ENCODE data around the gene RXFP2. TPM values are rescaled to one million over a fixed set of nuclear protein-coding genes. Genes with fewer than 3 reads are reported as not detected.

Gene RXFP2
- total and polyA plus RNA-seq, 12 donors = 0.04 to 0.55 (median 0.37) TPM; not detected in 4

- intact Hi-C loops (cut with DNase I) = no loop called here
- WGBS, 4 donors = 75 to 90% (median 82%) methylated on average over 2 of the region's 2 CpGs
- Histone ChIP-seq H3K27ac (no peak overlapping the region), H3K9me3 (replicated peaks in 1 of 3) (no peaks in the 10 kb centered on the region), H3K4me1 (replicated peaks in 1 of 2) (no peaks in the 10 kb centered on the region), H3K36me3 (replicated peaks in 1 of 2) (no peaks in the 10 kb centered on the region), H3K4me3 (no peak overlapping the region), H3K27me3 (no peaks in the 10 kb centered on the region)
- TF ChIP-seq POLR2A (IDR thresholded peaks at IDR 0.05) (no peak), CTCF (IDR thresholded peaks at IDR 0.05) (no peak)
- DNase-seq = no peak
Observed at GRCh38 chr13:31764556-31764955, 25.2 kb downstream of the RXFP2 start.

DNA sequence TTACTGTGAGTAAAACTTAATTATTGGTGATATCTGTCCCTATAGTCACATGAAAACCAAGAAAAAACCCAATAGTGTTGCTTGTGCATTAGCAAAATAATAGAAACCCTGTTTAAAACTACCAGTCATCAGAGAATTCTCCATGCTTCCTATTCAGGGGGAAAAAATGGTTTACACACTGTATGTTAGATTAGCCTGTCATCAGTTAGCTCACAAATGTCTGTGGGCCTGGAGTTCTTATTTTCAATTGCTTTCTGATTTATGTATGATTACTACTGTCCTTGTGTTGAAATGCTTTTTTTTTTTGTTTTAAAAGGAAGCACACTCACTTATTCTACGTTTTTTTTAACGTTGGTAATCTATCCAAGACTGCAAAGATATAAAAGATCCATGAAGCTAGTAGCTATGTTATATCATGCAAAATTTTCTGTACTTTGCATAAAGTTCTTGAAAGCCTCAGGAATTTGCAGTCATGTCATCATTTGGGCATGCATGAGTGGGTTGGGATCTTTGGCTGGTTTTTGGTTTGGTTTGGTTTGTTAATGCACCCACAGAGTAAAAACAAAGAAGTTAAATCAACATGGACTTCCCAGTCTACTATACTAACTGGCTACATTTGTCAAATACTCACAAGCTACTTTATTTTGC is 25.9 kb downstream of the RXFP2 start:
- H3K27me3 ChIP-seq = no peaks in the 10 kb centered on the region
- DNase-seq = no peak

DNA sequence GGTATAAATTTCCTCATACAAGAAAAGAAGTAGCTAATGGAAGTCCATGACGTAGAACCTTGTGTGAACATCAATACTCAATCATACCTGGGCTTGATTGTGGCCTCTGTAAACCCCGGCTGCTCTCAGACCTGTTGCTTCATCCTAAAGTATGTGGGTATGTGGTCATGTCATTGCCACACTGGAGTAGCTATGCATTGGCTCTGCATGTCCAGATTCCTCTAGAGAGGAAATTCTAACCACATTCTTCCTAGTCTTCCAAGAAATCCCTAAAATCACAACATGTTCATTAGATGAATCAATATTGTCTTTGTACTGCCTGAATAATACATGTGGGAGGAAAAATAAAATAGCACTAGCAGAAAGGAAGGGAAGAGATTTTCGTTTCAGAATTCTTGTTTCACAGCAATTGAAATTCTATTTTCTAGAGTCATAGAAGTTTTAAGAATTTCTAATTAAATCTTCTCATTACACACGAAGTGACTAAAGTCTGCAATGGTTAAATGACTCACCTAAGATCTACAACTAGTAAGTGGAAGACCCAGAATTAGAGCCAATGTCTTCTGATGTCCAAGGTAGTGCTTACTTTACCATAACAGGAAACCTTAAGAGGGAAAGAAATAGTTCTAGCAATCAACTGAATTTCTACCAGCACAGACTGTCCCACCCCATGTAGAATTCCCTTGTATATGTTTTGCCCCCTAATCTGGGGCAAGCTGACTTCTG is 28.0 kb downstream of the RXFP2 start:
- H3K27me3 ChIP-seq = no peaks in the 10 kb centered on the region
- H3K4me1 ChIP-seq (replicated peaks in 1 of 2) = no peaks in the 10 kb centered on the region
- H3K4me3 ChIP-seq = no peak overlapping the region
- DNase-seq = no peak
- TF ChIP-seq POLR2A (IDR thresholded peaks at IDR 0.05) (no peak), CTCF (IDR thresholded peaks at IDR 0.05) (no peak)
- no peak overlapping the region for H3K27ac ChIP-seq
- no peaks in the 10 kb centered on the region for H3K36me3 ChIP-seq (replicated peaks in 1 of 2)
- 58 to 68% (median 59%) methylated on average over 4 of the region's 4 CpGs for WGBS, 4 donors
- no peaks in the 10 kb centered on the region for H3K9me3 ChIP-seq (replicated peaks in 1 of 3)
- intact Hi-C loops (cut with DNase I) = no loop called here

More for the DNA sequence above, 25.9 kb downstream of the RXFP2 start:
- 22 to 32% (median 27%) methylated on average over 2 of the region's 2 CpGs for WGBS, 4 donors
- no peak for TF ChIP-seq POLR2A (IDR thresholded peaks at IDR 0.05)
- no peak for TF ChIP-seq CTCF (IDR thresholded peaks at IDR 0.05)
- H3K9me3 ChIP-seq (replicated peaks in 1 of 3) = no peaks in the 10 kb centered on the region
- no peaks in the 10 kb centered on the region for H3K36me3 ChIP-seq (replicated peaks in 1 of 2)
- H3K27ac ChIP-seq = no peak overlapping the region
- H3K4me3 ChIP-seq = no peak overlapping the region
- H3K4me1 ChIP-seq (replicated peaks in 1 of 2) = no peaks in the 10 kb centered on the region
- intact Hi-C loops (cut with DNase I) = no loop called here

DNA sequence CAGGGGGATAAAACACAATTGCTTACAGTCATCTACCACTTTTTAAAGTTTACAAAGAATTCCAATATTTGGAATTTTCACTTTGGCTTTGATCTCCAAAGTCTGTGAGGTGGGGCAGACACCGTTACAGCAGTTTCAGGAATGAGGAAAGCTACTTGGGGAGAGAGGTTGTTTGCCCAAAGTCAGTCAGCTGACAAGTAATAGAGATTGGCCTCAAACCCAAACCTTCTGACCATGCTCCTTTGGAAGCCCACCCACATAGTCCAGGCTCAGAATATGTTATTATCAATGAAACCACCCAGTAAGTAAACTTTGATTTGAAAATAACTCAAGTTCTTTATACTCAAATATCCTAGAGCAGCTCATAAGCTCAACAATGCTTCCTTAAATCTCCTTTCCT is 29.0 kb downstream of the RXFP2 start:
- no peaks in the 10 kb centered on the region for H3K9me3 ChIP-seq (replicated peaks in 1 of 3)
- H3K4me3 ChIP-seq = no peak overlapping the region
- no peak overlapping the region for H3K27ac ChIP-seq
- no peaks in the 10 kb centered on the region for H3K36me3 ChIP-seq (replicated peaks in 1 of 2)
- TF ChIP-seq POLR2A (IDR thresholded peaks at IDR 0.05) (no peak), CTCF (IDR thresholded peaks at IDR 0.05) (no peak)
- DNase-seq = no peak
- 62 to 96% (median 71%) methylated on average over 1 of the region's 1 CpG for WGBS, 4 donors
- intact Hi-C loops (cut with DNase I) = no loop called here
- no peaks in the 10 kb centered on the region for H3K27me3 ChIP-seq
- H3K4me1 ChIP-seq (replicated peaks in 1 of 2) = no peaks in the 10 kb centered on the region
